ENCODE results near the gene ARHGAP4.

The ARHGAP4 gene

DNA sequence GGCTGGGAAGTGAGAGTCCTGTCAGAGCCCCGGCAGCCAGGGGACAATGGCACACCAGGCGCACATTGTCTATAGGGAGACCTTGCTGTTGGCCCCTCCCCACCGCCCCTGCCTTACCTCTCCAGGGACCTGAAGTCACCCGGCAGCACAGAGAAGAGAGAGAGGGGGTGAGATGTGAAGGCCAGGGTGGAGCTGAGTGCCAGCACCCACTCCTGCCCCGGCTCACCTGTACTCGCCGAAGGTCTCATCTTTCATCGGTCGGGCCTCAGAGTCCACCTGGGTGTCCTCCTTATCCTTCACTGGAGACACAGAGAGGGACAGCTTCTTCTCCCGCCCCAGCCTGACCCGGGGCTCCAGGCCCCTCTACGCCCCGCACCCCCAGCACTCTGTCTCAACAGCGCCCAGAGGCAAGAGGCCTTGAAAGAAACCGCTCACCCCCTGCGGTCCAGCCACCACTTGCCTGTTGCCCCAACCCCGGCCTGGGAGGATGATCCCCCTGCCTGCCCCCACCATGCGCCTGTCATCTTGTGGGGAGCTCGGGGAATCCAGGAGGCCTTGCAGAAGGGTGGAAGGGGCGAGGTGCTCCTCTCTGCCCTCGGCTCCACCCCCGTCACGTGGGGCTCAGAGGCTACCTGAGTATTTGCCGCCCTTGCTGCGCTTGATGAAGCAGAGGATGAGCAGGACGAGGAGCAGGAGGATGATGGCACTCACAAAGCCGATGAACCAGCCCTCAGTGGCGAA lies 62.6 kb downstream of the ARHGAP4 start:
- DNase-seq = no peak

DNA sequence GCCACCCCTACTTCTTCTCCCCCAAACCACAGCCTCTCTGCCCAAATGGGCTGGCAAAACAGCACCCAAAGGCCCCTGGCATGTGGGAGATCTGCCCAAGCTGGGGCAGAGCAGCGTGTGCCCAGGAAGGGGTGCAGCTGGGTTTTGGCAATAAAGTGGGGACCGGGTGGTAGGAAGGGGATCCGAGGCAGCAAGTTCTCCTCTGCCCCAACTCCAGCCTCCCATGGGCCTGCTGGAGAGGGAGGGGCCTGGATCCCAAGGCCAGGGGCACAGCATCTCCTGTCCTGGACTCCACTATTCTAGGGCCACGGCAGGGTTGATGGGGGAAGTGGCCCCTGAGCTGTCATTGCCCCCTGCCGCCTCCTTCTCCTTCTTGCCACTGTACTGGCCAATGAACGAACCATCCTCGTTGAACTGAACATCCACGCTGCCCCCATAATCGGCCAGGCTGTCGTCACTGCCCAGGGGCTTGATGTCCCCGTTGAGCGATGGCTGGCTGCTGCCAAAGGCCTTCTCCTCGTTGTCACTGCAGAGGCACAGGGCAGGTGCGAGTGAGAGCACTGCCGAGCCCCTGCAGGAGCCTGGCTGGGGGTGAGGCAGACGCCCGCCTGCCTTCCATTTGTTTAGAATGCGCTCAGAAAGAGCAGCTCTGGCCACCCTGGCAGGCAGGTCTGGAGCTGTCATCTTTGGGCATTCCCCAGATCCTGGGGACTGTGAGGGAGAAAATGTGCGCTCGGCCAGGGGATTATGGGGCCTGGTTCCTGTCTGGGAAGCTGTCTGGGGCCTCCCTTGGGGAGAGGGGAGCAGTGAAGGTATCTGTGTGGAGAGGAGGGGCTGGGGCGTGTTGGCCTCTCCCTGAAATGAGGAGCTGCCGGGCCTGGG lies 63.5 kb downstream of the ARHGAP4 start:
- DNase-seq = no peak

DNA sequence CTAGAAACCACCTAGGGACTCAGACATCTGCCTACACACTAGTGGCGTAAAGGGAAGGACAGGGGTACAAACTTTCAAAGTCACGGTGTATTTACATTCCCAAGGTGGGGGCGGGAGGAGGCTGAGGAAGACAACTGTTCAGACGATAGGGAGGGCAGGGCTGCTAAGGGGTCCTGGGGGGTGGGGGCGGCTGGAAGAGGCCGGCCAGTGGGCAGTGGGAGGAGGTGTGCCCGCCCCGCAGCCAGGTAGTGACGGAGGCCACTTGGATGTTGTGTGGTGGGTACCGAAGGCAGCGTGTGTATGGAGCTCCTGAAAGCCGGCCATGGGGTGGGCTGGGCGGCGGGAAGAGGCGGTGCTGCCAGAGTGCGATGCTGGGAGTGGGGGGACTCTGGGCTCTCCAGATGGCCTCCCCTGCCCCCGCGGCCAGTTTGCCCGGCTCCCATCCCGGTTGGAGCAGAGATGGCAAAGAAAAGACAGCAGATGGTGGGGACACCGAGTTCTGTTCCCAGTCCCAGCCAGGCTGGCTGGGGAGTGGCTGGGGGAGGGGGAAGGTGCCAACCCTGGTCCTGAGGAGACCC lies 64.2 kb downstream of the ARHGAP4 start:
- DNase-seq = no peak

DNA sequence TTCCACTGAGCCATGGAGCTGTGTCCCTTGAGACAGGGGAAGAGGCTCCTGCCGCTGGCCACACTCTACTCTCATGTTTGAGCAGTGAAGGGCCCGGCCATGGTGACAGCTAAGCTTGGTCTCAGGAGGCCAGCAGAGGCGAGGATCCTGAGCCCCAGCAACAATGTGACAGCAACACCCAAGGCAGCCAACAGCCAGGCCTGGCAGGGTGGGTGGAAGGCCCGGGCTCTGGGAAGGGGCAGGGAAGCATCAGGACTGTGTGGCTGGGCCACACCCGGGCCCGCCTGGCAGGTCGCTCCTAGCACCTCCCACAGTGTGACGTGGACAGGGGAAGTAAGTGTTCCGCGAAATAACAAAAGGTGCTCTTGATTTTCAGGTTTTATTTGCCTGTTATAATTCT lies 64.9 kb downstream of the ARHGAP4 start:
- DNase-seq = no peak
